OCI-M2 (cell line): ENCODE measurements around the gene CHTF8.
"Not testable (repeated sequence)": the region's sequence is repeated elsewhere in the genome, so short reads cannot be mapped to it uniquely, and the experiment has no call there.

Experiments used
- DNase-seq: peaks from one replicate; lab custom pipeline; 2025; ENCODE audit not compliant: unreplicated experiment; lab: John Stamatoyannopoulos, UW

Gene CHTF8, protein sequence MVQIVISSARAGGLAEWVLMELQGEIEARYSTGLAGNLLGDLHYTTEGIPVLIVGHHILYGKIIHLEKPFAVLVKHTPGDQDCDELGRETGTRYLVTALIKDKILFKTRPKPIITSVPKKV

DNA sequence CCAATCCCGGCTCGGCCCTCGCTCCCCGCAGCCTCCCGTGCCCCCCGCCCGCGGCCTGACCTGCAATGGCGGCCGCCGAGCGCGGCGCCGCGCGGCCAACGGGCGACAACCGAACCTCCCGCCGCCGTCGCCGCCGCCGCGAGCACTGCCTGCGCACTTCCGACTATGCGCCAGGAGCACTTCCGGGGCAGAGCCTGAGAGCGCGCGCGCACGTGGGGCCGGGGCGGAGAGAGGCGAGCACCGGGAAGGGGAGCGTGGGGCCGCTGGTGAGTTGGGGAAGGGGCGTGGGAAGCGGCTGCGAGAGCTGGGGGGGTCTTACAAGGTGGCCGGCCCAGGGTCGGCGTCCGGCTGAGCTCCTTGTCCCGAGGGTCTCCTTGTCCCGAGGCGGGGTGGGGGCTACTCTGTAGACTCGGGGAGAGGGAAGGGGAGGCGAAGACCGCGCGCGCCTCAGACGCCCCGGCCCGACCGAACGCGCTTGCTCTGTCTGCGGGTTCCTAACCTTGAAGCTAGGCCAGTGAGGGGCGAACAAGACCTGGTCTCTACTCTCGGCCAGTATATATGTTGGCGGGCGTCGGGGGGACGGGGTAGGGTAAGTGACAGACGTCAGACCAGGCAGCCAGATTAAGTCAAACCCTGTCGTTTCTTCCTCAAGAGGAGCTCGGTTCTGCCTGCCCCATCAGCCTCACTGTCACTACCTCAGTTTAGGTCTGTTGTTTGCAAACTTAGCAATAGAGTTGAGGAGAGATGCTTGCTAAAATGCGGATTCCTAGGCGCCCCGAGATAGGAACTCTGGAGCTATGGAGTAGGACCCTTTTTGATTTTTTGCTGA, at the start of gene CHTF8, which contains the start of gene UTP4:
Gene CHTF8 (minus strand): TSS at position 165 of the 829 bp plus-strand sequence. CDS start 11,130 bp downstream, outside the sequence.
Gene UTP4 (plus strand): TSS at position 226 of the 829 bp plus-strand sequence. CDS start 811 bp downstream, outside the sequence.
- DNase-seq, result no peak

DNA sequence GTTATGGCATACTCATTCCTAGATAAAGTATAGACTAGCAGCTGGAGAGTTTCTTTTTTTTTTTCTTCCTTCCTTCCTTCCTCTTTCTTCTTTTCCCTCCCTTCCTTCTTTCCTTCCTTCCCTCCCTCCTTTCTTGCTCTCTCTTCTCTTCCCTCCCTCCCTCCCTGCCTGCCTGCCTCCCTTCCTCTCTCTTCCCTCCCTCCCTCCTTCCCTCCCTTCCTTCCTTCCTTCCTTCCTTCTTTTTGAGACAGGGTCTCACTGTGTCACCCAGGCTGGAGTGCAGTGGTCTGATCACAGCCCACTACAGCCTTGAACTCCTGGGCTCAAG, 47.6 kb upstream of the CHTF8 start:
- no peak for DNase-seq

DNA sequence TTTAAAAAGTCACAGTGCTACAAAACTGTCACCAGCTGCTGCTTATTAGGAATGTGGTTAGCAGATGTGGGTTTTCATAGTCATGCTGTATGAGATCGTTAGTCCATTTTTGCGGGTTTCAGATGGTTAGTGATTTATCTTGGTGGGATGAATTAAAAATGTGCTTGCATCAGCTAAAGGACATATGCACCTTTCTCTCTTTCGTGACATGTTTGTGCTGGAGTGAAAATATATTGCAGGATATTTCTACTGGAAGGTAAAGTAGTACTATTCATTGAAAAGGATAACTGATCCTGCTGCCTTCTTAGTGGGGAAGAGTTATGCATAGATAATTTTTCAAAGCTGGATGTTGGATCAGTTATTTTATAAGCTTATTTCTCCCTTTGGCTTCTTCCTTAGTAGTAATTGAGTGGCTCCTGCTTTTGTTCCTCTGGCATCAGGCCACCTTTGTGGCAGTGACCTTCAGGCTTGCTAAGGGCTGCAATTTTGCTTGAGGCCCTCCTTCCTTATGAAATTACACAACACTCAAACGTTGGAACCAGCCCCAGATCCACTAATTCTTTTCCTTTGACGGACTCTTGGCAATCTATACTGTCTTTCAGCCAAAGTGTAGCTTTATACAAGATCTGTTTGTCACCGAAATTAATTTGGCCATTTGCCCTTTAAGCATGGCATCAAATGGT, 47.1 kb upstream of the CHTF8 start:
- no peak for DNase-seq

DNA sequence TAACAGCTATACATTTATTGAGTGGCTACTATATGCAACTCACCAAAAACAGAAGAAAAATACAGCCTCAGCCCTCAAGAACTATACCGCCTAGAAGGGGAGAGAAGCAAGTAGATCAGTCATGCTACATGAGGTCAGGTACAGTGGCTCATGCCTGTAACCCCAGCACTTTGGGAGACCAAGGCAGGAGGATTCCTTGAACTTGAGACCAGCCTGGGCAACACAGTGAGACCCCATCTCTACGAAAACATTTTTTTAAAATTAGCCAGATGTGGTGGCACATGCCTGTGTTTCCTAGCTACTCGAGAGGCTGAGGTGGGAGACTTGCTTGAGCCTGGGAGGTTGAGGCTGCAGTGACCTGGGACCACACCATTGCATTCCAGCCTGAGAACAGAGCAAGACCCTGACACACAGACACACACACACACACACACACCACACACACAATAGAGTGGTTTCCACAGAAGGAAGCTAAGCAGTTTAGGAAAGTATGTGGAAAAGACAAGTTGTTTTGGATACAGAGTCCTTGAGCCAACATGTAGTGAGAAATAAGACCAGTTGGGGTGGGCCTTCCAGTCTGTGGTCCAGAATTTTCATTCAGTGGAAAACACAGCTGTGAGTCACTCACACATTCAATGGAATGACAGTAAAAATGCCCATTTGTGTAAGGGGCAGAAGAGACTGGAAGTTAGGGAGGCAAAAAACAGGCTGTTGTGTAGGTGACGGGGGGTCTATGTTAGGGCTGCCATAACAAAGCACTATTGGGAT, 43.8 kb upstream of the CHTF8 start:
- no peak for DNase-seq

DNA sequence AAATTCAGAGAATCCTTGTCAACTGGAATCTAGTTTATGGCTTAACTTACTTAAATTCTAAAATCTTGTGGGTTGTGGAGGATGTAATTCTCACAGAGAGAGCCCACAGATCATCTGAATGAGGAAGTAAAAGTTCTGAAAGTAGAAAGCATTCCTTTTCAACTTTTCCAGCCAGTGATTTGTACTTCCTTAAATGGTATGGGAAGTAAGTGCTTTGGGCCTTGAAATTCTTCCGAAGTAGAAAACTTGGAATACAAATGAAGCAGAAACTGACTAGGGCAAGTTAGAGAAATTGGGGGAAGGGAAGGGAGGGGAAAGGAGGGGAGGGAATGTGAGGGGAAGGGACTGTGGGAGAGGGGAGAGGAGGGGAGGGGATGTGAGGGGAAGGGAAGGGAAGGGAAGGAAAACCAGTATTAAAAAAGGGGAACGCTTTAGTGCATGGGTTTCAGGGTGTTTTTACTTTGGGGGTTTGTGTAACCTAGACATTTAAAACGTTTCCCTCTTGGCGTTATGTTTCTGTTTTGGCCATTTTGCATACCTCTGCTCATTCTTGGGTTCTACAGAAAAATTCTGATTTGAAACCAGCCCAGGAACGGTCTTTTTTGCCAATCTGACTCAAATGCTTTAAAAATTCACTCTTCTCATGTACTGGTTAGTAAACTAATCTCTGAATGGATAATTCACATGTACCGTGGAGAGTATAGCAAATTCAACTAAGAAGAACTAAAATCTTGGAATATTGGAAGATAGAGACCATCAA, 39.1 kb upstream of the CHTF8 start:
- no peak for DNase-seq

DNA sequence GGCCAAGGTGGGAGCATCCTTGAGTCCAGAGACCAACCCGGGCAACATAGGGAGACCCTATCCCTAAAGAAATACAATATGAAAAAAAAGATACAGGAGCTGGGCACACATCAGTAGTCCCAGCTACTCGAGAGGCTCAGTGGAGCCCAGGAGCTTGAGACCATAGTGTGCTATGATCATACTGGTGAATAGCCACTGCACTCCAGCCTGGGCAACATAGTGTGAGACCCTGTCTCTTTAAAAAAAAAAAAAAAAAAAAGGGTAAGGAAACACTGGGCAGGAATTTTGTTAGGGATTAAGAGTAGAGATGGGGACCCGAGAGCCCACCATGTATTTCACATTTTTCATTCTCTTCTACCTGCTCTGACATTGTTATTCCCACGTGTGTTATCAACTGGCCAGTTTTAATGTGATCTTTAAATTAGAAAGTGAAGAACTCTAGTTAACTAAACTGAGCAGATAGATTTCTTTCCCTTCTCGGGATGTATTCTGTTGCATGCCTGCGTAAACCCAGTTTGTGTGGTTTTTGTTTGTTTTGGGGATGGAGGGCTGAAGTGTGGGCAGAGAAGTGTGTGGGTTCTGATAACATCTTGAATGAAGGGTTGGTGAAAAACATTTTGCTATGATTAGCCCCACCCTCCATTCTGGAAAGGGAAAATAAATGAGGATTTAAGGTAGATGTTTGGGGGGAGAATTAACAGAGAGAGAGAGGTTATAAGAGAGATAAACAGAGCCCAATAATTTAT, 37.4 kb upstream of the CHTF8 start:
- no peak for DNase-seq

DNA sequence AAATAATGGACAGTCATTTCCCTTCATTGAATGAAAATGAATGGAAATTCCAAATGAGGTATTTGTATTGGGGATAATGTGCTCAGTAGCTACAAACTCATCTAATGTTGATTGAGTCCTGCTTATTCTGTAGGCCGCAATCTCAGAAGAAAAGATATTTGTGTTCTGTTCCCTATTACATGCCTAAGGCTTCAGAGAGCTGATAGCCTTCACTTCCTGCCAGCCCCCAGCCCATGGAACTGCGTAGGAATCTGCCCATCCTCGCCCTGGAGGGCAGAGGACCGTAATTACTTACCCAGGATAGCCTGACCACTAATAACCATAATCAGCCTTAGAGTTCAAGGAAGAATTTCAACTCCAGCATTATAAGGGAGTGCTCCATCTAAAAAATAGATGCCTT, 36.7 kb upstream of the CHTF8 start:
- no peak for DNase-seq

DNA sequence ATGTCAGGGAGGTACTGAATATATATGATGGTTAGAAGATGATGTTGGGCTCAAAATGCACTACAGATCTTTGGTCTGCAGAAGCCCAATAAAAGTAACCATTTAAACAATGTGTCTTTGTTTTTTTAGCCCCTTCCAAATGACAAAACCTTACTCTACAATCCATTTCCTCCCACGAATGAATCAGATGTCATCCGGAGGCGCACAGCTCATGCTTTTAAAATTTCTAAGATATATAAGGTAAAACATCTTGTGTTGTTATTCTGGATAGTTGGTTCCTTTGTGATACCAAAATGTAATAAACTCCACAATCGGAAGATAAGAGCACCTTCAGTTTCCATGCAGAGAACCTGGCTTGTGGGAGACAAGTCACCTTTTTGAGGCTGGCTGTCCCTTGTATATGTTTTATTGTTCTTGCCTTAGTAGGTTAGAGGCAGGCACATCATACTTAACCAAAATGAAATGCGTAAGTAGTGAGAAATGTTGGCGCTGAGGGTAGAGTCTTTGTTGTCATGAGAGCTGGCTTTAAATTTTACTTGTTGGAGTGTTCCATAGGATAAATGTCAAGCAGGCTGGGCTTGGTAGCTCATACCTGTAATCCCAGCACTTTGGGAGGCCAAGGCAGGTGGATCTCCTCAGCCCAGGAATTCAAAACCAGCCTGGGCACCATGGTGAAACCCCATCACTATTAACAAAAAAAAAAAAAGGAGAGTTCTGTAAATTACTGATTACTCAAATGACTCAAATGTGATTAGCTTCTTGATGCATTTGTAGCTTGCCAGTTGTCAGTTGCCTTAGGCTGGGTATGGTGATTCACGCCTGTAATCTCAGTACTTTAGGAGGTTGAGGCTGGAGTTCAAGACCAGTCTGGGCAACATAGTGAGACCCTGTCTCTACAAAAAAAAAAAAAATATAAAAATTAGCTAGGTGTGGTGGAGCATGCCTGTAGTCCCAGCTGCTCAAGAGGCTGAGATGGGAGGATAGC, 34.9 kb upstream of the CHTF8 start:
- DNase-seq, result no peak

DNA sequence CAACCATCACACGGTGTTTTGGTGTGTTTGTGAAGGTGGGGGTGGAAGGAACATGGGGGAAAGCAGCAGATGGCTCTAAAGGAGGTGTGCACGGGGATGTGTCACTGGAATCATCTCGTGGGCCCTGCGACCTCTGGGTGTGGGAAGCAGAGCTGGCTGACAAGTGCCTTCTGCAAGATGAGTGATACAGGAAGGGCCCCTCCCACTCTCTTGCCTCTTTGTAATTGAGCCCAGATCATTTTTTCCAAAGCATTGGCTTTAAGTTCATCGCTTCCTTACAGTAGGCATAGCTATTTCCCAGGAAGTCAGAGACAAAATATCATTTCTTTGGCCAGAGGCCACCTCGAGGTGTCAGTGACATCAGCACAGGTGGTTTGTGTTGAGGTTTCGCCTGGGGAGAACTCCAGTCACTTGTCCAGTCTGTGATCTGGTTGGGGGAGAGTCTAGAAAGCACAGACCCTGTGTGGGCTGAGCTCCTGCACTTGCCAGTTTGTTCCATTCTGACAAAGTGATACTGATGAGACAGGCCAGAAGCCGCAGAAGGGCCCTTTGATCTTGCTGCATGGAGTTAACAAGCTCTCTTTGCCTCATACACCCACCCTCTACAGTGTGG, 33.9 kb upstream of the CHTF8 start:
- DNase-seq, result no peak

DNA sequence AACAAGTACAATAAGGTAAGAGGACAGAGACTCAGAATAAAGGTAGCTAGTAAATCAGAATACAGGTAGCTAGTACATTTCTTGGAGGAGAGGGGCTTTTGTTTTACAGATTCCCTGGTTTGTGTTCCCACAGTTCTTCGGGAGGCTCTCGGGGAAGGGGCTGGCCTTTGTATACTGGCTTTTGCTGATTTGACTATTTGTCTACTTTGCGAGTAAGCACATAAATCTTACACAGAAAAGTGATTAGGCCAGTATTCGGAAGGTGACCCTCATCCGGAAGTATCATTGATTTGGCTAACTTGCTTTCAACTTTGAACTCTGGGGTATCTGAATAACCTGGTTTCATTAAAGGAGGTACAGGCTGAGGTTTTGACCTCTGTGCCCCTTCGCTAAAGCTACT, 33.2 kb upstream of the CHTF8 start:
- DNase-seq, result no peak

DNA sequence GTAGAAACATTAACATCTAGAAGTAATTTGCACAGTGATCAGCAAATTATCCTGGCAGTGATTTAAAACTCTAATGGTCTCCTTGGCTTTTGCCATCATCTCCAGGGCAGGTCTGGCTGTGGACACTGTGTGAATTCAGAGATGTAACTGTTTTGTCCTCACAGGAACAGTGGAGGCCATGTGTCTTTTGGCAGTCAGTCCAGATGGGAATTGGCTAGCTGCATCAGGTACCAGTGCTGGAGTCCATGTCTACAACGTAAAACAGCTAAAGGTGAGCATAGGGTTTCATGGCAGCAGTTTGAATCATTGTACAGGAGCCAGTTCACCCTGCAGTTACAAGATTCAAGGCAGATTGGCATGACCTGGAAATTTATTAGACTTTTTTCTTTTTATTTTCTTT, 27.8 kb upstream of the CHTF8 start:
- DNase-seq, result no peak

DNA sequence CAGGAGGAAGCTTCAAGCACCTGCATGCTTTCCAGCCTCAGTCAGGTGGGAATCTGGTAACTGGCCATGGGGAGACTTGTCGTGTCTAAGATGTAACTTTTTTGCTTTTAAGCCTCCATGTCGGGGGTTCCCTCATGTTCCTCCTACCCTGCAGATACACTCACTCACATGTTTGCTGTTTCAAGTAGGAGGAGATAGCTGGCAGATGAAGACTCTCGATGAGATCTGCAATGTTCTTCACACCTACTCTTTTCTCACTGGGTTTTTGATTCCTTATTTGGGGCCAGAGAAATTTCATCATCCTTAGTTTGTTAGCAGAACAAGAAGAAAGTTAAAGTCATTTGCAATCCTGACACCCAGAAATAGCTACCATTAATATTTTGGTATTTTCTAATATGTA, 24.8 kb upstream of the CHTF8 start:
- DNase-seq, result no peak

DNA sequence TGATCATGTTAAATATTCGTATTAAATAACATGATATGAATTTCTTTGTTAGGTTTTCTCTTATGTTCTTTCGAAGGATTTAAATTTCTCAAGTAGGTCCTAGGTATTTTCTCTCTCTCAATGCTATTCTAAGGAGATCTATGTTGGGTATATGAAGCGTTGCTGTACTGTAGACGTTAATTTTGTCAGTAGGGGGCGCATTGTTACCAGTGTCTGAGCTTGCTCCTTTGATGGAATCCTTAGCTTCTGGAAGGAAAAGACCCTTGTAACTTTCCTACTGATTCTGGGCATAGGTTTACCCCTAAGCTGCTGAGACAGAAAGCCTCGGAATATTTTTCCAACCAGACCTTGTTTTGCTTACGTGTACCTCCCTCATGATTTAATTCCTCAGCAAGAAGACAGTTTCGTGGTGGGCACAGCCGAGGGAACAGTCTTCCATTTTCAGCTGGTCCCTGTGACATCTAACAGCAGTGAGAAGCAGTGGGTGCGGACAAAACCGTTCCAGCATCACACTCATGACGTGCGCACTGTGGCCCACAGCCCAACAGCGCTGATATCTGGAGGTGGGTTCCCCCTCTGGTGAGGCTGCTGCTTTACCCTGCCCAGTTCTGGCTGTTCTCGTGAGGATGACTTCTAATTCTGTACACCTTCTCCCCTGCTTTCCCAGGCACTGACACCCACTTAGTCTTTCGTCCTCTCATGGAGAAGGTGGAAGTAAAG, 17.9 kb upstream of the CHTF8 start:
- no peak for DNase-seq

DNA sequence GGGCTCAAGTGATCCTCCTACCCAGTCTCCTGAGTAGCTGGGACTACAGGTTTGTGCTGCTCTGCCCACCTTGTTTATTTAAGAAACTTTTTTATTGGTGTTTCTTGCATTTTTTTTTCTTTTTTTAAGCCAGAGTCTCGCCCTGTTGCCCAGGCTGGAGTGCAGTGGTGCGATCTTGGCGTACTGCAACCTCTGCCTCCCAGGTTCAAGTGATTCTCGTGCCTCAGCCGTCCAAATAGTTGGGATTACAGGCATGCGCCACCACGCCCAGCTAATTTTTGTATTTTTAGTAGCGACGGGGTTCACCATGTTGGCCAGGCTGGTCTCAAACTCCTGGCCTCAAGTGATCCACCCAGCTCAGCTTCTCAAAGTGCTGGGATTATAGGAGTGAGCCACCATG, 17.2 kb upstream of the CHTF8 start:
- DNase-seq, result not testable (repeated sequence)

DNA sequence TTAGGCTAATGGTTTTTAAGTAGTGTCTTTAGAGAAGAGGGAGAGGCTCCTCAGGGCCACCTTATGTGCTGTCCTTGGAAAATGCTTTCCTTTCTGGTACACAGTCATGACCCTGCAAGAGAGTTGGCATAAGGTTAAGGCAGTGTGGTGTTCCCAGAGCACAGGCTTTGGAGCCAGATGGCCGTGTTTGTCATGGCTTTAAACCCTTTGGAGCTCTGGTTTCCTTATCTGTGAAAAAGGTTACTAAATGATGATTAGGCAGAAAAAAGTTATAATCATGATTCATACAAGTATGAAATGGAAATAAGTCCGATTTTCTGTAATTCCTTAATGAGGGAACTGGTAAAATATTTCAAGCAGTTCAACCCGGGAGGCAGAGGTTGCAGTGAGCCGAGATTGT, 13.3 kb upstream of the CHTF8 start:
- DNase-seq, result no peak

DNA sequence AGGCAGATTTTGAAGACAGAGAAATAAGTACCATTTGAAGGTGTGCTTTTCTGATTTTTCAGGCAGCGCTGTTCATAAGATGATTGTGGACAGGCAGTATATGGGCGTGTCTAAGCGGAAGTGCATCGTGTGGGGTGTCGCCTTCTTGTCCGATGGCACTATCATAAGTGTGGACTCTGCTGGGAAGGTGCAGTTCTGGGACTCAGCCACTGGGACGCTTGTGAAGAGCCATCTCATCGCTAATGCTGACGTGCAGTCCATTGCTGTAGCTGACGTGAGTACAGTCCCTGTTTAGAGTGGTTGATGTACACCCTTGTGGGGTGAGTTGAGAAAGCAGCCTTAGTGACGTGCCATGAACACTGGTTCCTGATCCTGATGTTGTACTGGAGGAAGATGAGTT, 10.7 kb upstream of the CHTF8 start:
- DNase-seq, result no peak

DNA sequence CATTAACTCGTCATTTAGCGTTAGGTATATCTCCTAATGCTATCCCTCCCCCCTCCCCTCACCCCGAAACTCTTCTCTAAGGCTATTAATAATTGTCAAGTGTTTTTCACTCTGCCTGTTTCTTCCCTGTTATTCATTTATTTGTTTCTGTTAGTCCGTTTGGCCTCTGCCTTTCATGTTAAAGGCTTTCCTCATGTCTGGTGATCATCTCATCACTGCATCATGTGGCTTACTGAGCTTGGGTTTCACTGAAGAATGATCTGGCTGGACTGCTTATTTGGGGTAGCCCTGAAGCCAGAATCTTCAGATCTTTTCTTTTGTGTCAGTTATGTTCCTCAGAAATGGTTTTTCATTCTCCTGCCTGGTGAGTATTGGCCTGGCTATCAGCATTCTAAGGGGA, 9.5 kb upstream of the CHTF8 start:
- no peak for DNase-seq

DNA sequence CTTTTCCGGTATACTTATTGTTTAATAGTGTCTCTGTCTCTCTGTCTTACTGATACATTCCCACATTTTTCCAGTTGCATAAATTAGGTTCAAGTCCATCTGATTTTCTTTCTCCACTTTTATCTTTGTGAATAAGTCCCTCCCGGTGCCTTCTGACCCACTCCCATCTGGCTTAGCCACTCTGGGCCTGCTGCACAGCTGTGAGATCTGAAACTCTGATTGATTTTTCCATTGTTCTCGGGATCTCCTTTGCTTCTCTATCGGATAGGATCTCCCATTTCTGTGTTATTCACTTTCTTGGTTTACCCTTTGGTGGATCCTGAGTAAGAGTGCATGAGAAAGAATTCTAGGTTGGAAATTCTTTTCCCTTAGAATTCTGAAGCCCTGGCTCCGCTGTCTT, 8.6 kb upstream of the CHTF8 start:
- DNase-seq, result no peak
